ENCODE measurements around the gene AFG1L.

DNA sequence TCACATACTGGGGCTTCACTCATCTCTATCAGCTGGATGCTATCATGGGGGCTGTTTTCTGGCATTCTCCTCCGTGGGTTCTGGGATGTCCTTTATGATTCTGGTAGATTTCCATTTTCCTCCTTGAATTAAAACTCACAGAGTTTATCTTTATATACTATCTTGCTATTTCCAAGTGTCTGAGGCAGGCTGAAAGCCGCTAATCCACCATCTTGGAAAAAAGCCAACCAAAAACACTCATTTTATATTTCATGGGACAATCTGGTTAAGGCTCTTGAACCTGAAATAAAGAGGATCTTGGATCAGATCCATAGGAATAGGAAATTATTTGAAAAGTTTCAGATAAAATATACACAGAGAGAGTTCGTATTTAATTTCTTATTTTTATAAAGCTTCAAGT lies 86.0 kb downstream of the AFG1L start:
- TF ChIP-seq EZH2phosphoT487 (IDR thresholded peaks at IDR 0.05; ENCODE audit: insufficient read depth, low read depth) (no peak), EZH2 (IDR thresholded peaks at IDR 0.05; ENCODE audit: insufficient read depth, poor library complexity, severe bottlenecking) (no peak)
